MM.1S (cell line): ENCODE results near the gene DISC1.

Experiments
- DNase-seq: peaks from one replicate; pipeline ENCODE4 v3.0.0-alpha.2; 2015
- H2AFZ ChIP-seq: fragments of 300-600 bp; sonication (generic); 2 replicates; pipeline ENCODE4 v1.6.0; 2016; ENCODE audit warnings: antibody characterized with exemption, low read length
- H3F3A ChIP-seq: fragments of 300-600 bp; sonication (generic); 2 replicates; pipeline ENCODE4 v1.6.1; 2016; ENCODE audit warnings: mild to moderate bottlenecking, antibody characterized with exemption, low read length, moderate library complexity, mixed read lengths; ENCODE audit not compliant: insufficient read depth
- H3K27ac ChIP-seq: fragments of 300-600 bp; sonication (generic); 2 replicates; pipeline ENCODE4 v1.5.1; 2016; ENCODE audit warnings: mild to moderate bottlenecking, low read length
- H3K27me3 ChIP-seq: fragments of 300-600 bp; sonication (generic); replicated peaks from 2 replicates; pipeline ENCODE4 v1.6.0; 2016; ENCODE audit warnings: low read length; ENCODE audit not compliant: insufficient read depth
- H3K36me3 ChIP-seq: fragments of 300-600 bp; sonication (generic); replicated peaks from 2 replicates; pipeline ENCODE4 v1.6.1; 2016; ENCODE audit warnings: mild to moderate bottlenecking, low read length, mixed read lengths; ENCODE audit not compliant: insufficient read depth
- H3K4me1 ChIP-seq: fragments of 300-600 bp; sonication (generic); 2 replicates; pipeline ENCODE4 v1.6.1; 2016; ENCODE audit warnings: low read length, mixed read lengths
- H3K4me2 ChIP-seq: fragments of 300-600 bp; sonication (generic); 2 replicates; pipeline ENCODE4 v1.6.0; 2016; ENCODE audit warnings: low read depth, low read length
- H3K4me3 ChIP-seq: fragments of 300-600 bp; sonication (generic); 2 replicates; pipeline ENCODE4 v1.5.1; 2016; ENCODE audit warnings: low read length, mixed read lengths
- H3K79me2 ChIP-seq: fragments of 300-600 bp; sonication (generic); 2 replicates; pipeline ENCODE4 v1.6.1; 2016; ENCODE audit warnings: mixed run types, low read length, mixed read lengths
- H3K9ac ChIP-seq: fragments of 300-600 bp; sonication (generic); 2 replicates; pipeline ENCODE4 v1.6.1; 2016; ENCODE audit warnings: low read length, mixed read lengths
- H3K9me2 ChIP-seq: fragments of 300-600 bp; sonication (generic); replicated peaks from 2 replicates; pipeline ENCODE4 v1.6.1; 2016; ENCODE audit warnings: mild to moderate bottlenecking, low read length, mixed read lengths; ENCODE audit not compliant: insufficient read depth
- H3K9me3 ChIP-seq: fragments of 300-600 bp; sonication (generic); replicated peaks from 2 replicates; pipeline ENCODE4 v1.6.1; 2016; ENCODE audit warnings: mild to moderate bottlenecking, low read length, mixed read lengths; ENCODE audit not compliant: insufficient read depth
- H4K20me1 ChIP-seq: fragments of 300-600 bp; sonication (generic); 2 replicates; pipeline ENCODE4 v1.6.1; 2016; ENCODE audit warnings: mild to moderate bottlenecking, low read length, moderate library complexity, mixed read lengths; ENCODE audit not compliant: insufficient read depth
- EZH2 ChIP-seq: fragments of 300-600 bp; sonication (generic); optimal IDR thresholded peaks from 2 replicates; pipeline ENCODE3; 2017; ENCODE audit warnings: low read depth, mild to moderate bottlenecking, antibody characterized with exemption, low read length, mixed read lengths
- EZH2phosphoT487 ChIP-seq: fragments of 300-600 bp; sonication (generic); IDR thresholded peaks from 2 replicates; pipeline ENCODE4 v1.6.1; 2018; ENCODE audit warnings: antibody characterized with exemption, low read length
- TF ChIP-seq, protein P1 (sequence below): fragments of 300-600 bp; sonication (generic); IDR thresholded peaks from 2 replicates; pipeline ENCODE4 v1.5.1; 2016; ENCODE audit warnings: antibody characterized with exemption, low read length, mixed read lengths

The DISC1 gene

DNA sequence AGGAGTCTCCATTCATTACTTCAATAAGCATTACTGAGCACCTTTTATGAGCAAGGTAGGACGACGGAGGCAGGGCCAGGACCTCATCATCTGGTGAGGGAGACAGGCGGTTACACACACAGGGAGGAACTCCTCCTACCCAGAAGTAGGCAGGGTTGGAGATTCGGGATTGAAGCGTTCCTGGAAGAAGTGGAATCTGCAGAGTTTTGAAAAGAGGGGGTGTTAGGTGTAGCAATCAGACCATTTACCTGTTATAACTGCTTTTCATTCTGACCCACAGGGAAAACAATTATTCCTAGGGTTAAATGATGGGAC, 392.4 kb downstream of the DISC1 start:
- H3K9me3 ChIP-seq = no peaks in the 10 kb centered on the region
- H3K4me2 ChIP-seq = no peak overlapping the region
- no peaks in the 10 kb centered on the region for H3F3A ChIP-seq
- H3K79me2 ChIP-seq = no peaks in the 10 kb centered on the region
- no peak overlapping the region for H3K4me3 ChIP-seq
- H3K27me3 ChIP-seq = no peaks in the 10 kb centered on the region
- H3K9ac ChIP-seq = no peak overlapping the region
- DNase-seq = no peak
- no peak for TF ChIP-seq EZH2phosphoT487
- TF ChIP-seq, protein P1, sequence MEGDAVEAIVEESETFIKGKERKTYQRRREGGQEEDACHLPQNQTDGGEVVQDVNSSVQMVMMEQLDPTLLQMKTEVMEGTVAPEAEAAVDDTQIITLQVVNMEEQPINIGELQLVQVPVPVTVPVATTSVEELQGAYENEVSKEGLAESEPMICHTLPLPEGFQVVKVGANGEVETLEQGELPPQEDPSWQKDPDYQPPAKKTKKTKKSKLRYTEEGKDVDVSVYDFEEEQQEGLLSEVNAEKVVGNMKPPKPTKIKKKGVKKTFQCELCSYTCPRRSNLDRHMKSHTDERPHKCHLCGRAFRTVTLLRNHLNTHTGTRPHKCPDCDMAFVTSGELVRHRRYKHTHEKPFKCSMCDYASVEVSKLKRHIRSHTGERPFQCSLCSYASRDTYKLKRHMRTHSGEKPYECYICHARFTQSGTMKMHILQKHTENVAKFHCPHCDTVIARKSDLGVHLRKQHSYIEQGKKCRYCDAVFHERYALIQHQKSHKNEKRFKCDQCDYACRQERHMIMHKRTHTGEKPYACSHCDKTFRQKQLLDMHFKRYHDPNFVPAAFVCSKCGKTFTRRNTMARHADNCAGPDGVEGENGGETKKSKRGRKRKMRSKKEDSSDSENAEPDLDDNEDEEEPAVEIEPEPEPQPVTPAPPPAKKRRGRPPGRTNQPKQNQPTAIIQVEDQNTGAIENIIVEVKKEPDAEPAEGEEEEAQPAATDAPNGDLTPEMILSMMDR = no peak
- no peak for TF ChIP-seq EZH2
- no peaks in the 10 kb centered on the region for H3K36me3 ChIP-seq
- no peak overlapping the region for H3K27ac ChIP-seq
- no peak overlapping the region for H2AFZ ChIP-seq
- no peaks in the 10 kb centered on the region for H4K20me1 ChIP-seq
- no peaks in the 10 kb centered on the region for H3K9me2 ChIP-seq
- H3K4me1 ChIP-seq = no peaks in the 10 kb centered on the region

DNA sequence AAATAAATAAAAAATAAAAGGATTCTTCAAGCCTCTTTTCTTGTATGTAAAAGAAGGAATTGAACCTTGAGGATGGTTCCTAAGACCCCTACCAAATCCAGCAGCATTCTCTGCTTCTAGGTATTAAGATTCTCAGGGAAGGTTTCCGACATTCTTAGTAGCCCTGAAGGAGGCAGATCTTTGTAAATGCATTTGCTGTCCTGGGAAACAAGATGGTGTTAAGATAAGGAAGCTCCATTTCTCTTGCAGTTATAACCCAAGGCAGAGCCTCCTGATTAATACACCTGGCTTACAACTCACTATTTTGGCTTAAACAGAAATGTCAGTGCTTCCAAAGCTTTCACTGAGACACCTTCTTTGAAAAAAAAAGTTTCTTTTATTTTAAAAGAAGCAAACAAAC, 393.8 kb downstream of the DISC1 start:
- Histone ChIP-seq H4K20me1 (no peaks in the 10 kb centered on the region), H3K4me2 (no peak overlapping the region), H3K9me3 (no peaks in the 10 kb centered on the region), H3K9me2 (no peaks in the 10 kb centered on the region), H3K4me1 (no peaks in the 10 kb centered on the region), H3F3A (no peaks in the 10 kb centered on the region), H2AFZ (no peak overlapping the region), H3K9ac (no peak overlapping the region), H3K4me3 (no peak overlapping the region), H3K27me3 (no peaks in the 10 kb centered on the region), H3K79me2 (no peaks in the 10 kb centered on the region), H3K27ac (no peak overlapping the region), H3K36me3 (no peaks in the 10 kb centered on the region)
- TF ChIP-seq, protein P1 = no peak
- TF ChIP-seq EZH2phosphoT487 (no peak), EZH2 (no peak)
- DNase-seq = no peak

DNA sequence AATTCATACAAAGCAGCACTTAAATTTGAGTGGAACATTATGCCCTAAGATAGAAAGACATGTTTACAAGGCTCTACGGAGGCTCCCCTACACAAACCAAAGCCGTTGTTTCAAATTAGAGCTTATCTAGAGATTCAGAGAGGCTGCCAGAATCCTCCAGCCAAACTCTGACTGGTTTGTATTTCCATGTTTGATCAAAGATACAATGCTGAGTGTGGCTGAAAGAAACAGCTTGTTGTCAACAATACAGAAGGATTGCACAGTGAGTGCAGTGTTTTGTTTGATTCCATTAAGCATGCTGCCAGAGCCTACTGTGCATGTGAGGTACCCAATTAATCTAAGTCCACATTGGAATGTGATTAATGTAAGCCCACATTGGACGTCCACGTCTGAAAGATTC, 402.7 kb downstream of the DISC1 start:
- H3K4me1 ChIP-seq = no peaks in the 10 kb centered on the region
- DNase-seq = no peak
- H3K9me3 ChIP-seq = no peaks in the 10 kb centered on the region

More for the DNA sequence above, 402.7 kb downstream of the DISC1 start:
- TF ChIP-seq EZH2phosphoT487 = no peak
- TF ChIP-seq, protein P1 = no peak
- TF ChIP-seq EZH2 = no peak
- Histone ChIP-seq H3K36me3 (no peaks in the 10 kb centered on the region), H4K20me1 (no peaks in the 10 kb centered on the region), H3F3A (no peaks in the 10 kb centered on the region), H3K79me2 (no peaks in the 10 kb centered on the region), H3K9ac (no peak overlapping the region), H3K27me3 (no peaks in the 10 kb centered on the region), H3K4me2 (no peak overlapping the region), H3K27ac (no peak overlapping the region), H2AFZ (no peak overlapping the region), H3K9me2 (no peaks in the 10 kb centered on the region), H3K4me3 (no peak overlapping the region)
